ENCODE data around the gene OR4B1. TPM values are rescaled to one million over a fixed set of nuclear protein-coding genes. Genes with fewer than 3 reads are reported as not detected.

OR4B1 gene
- total and polyA plus RNA-seq, 2 of the 8 experiments (the other 6 are each of a cell fraction or from before 2014, with no cell fraction given), result not detected

- FAIRE-seq (no peak), DNase-seq (ENCODE audit: low read depth in 1 of 2, low spot score in 2 of 2) (no peak)
- H2BK12ac ChIP-seq (ENCODE audit: low read depth, low read length), result no peak within 1 kb of the TSS
- no peaks in the 10 kb centered on the region; a peak in 1 of 8 replicates for H3K36me3 ChIP-seq (ENCODE audit: control insufficient read depth in 2 of 4, insufficient read depth in 4 of 4, low read length in 3 of 4)
- H3K4me2 ChIP-seq (ENCODE audit: insufficient read depth in 1 of 2, low read depth in 2 of 2, low read length in 2 of 2), result no peak within 1 kb of the TSS
- H3K56ac ChIP-seq (replicated peaks; ENCODE audit: insufficient read length, low read depth, low read length), result no peak within 1 kb of the TSS
- H2AK5ac ChIP-seq (ENCODE audit: low read depth, low read length), result no peak within 1 kb of the TSS
- H4K5ac ChIP-seq (ENCODE audit: insufficient read length, low read depth, low read length), result no peak within 1 kb of the TSS
- no peaks in the 10 kb centered on the region for H3K23me2 ChIP-seq (ENCODE audit: low read depth, low read length)
- H3K27me3 ChIP-seq (replicated peaks in 1 of 4; ENCODE audit: control insufficient read depth in 3 of 4, extremely low read depth in 1 of 4, insufficient read depth in 3 of 4, low read length in 3 of 4), result no peaks in the 10 kb centered on the region
- H3K9ac ChIP-seq (replicated peaks in 1 of 4; ENCODE audit: extremely low read depth in 1 of 4, low read depth in 3 of 4, low read length in 3 of 4), result no peak within 1 kb of the TSS
- H3K4ac ChIP-seq (replicated peaks; ENCODE audit: insufficient read length, low read depth, low read length), result no peak within 1 kb of the TSS
- no peak within 1 kb of the TSS for H4K91ac ChIP-seq (replicated peaks; ENCODE audit: insufficient read length, low read length)
- CTCF ChIA-PET (ENCODE audit: partially characterized antibody), result interaction anchor here (0.6 to 0.8 kb wide), 2 partner anchors 72 to 853 kb away, joined by 3 to 4 read pairs; no protein-coding TSS in a partner anchor
- no peaks in the 10 kb centered on the region for H3K79me2 ChIP-seq (ENCODE audit: control insufficient read depth in 1 of 2, insufficient read depth in 2 of 2, low read length in 2 of 2)
- no peak within 1 kb of the TSS for H3K18ac ChIP-seq (ENCODE audit: extremely low read depth, low read length)
- H2BK5ac ChIP-seq (ENCODE audit: low read depth, low read length), result no peak within 1 kb of the TSS
- H3K4me1 ChIP-seq (replicated peaks in 1 of 4; ENCODE audit: control insufficient read depth in 3 of 4, insufficient read depth in 4 of 4, low read length in 3 of 4), result no peaks in the 10 kb centered on the region
- no peak within 1 kb of the TSS for H2BK20ac ChIP-seq (ENCODE audit: low read length)
- no peaks in the 10 kb centered on the region for H3K79me1 ChIP-seq (ENCODE audit: low read depth, low read length)
- H2BK15ac ChIP-seq (ENCODE audit: low read length), result no peak within 1 kb of the TSS
- H4K8ac ChIP-seq (ENCODE audit: extremely low read depth, insufficient read depth, low read length), result no peak within 1 kb of the TSS
- H3K27ac ChIP-seq (ENCODE audit: low read depth, low read length), result no peak within 1 kb of the TSS
- H3K23ac ChIP-seq (ENCODE audit: insufficient read length), result no peak within 1 kb of the TSS
- no peak within 1 kb of the TSS for H2AFZ ChIP-seq (ENCODE audit: low read length)
- no peak within 1 kb of the TSS for H2BK120ac ChIP-seq (replicated peaks; ENCODE audit: low read depth, low read length)
- H3K9me3 ChIP-seq (ENCODE audit: insufficient read depth in 2 of 2, low read depth in 1 of 2, low read length in 1 of 2), result peaks cover 57 to 59% of the 10 kb centered on the region in 2 experiments
- H3K4me3 ChIP-seq (ENCODE audit: extremely low read depth in 1 of 4, insufficient read depth in 2 of 4, low read depth in 3 of 4, low read length in 4 of 4), result no peak within 1 kb of the TSS
- POLR2A ChIA-PET (ENCODE audit: partially characterized antibody), result no interaction called here
- no peak within 1 kb of the TSS for H3K14ac ChIP-seq (ENCODE audit: insufficient read length)
- no peaks in the 10 kb centered on the region for H4K20me1 ChIP-seq (replicated peaks in 1 of 2; ENCODE audit: control insufficient read depth in 1 of 2, insufficient read depth in 2 of 2, low read length in 2 of 2)
- TF ChIP-seq FOSL1 (IDR thresholded peaks at IDR 0.05; ENCODE audit: insufficient read depth, low read depth, low read length), result no peak
These were observed 28.2 kb downstream of the OR4B1 start, which contains the start of gene OR4X2 for GRCh38 chr11:48244804-48245203. OR4X2 (plus strand) TSS chr11:48245104; CDS start chr11:48245104, 0 bp downstream.
